ENCODE measurements around the gene DTHD1. TPM values are rescaled to one million over a fixed set of nuclear protein-coding genes. Genes with fewer than 3 reads are reported as not detected.

DTHD1 gene
- total RNA-seq, 4 donors from 2014 or later = 0.26 to 0.66 TPM; not detected in 2

- Histone ChIP-seq H3K9me3 (no peaks in the 10 kb centered on the region), H3K27me3 (peaks cover 0 to 5% (median 0%) of the 10 kb centered on the region in 4 donors), H3K4me1 (no peaks in the 10 kb centered on the region), H3K36me3 (no peaks in the 10 kb centered on the region), H3K4me3 (no peak overlapping the region), H3K27ac (replicated peaks in 1 of 4) (no peak overlapping the region)
- WGBS = 80% methylated on average over 6 of the region's 6 CpGs
- TF ChIP-seq POLR2AphosphoS5 (IDR thresholded peaks at IDR 0.05) (no peak), POLR2A (IDR thresholded peaks at IDR 0.05; ENCODE audit: low read depth) (no peak), EP300 (IDR thresholded peaks at IDR 0.05) (no peak)
- TF ChIP-seq, protein P1, sequence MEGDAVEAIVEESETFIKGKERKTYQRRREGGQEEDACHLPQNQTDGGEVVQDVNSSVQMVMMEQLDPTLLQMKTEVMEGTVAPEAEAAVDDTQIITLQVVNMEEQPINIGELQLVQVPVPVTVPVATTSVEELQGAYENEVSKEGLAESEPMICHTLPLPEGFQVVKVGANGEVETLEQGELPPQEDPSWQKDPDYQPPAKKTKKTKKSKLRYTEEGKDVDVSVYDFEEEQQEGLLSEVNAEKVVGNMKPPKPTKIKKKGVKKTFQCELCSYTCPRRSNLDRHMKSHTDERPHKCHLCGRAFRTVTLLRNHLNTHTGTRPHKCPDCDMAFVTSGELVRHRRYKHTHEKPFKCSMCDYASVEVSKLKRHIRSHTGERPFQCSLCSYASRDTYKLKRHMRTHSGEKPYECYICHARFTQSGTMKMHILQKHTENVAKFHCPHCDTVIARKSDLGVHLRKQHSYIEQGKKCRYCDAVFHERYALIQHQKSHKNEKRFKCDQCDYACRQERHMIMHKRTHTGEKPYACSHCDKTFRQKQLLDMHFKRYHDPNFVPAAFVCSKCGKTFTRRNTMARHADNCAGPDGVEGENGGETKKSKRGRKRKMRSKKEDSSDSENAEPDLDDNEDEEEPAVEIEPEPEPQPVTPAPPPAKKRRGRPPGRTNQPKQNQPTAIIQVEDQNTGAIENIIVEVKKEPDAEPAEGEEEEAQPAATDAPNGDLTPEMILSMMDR (IDR thresholded peaks at IDR 0.05) = no peak
- intact Hi-C loops (cut with DNase I) = no loop called here
- no peak for DNase-seq (ENCODE audit: extremely low spot score)
Measured at GRCh38 chr4:36285784-36286480, 4.5 kb downstream of the DTHD1 start.

GRCh38 chr4:36286481-36286871 is 5.1 kb downstream of the DTHD1 start:
- no peak for DNase-seq (ENCODE audit: extremely low spot score)
- H3K9me3 ChIP-seq = no peaks in the 10 kb centered on the region
- no peak overlapping the region for H3K4me3 ChIP-seq
- 90% methylated on average over 4 of the region's 4 CpGs for WGBS
- H3K27ac ChIP-seq (replicated peaks in 1 of 4) = no peak overlapping the region
- H3K27me3 ChIP-seq = peaks cover 0 to 5% (median 0%) of the 10 kb centered on the region in 4 donors
- H3K36me3 ChIP-seq = no peaks in the 10 kb centered on the region
- H3K4me1 ChIP-seq = no peaks in the 10 kb centered on the region
- intact Hi-C loops (cut with DNase I) = no loop called here
- no peak for TF ChIP-seq POLR2A (IDR thresholded peaks at IDR 0.05; ENCODE audit: low read depth)
- TF ChIP-seq EP300 (IDR thresholded peaks at IDR 0.05) = no peak
- TF ChIP-seq, protein P1 (IDR thresholded peaks at IDR 0.05) = no peak
- no peak for TF ChIP-seq POLR2AphosphoS5 (IDR thresholded peaks at IDR 0.05)

- 45% methylated on average over 2 of the region's 2 CpGs for WGBS
- intact Hi-C loops (cut with DNase I) = no loop called here
- Histone ChIP-seq H3K36me3 (no peaks in the 10 kb centered on the region), H3K27ac (replicated peaks in 1 of 4) (no peak overlapping the region), H3K27me3 (no peaks in the 10 kb centered on the region), H3K9me3 (no peaks in the 10 kb centered on the region), H3K4me3 (no peak overlapping the region), H3K4me1 (no peaks in the 10 kb centered on the region)
- no peak for DNase-seq (ENCODE audit: extremely low spot score)
- TF ChIP-seq POLR2AphosphoS5 (IDR thresholded peaks at IDR 0.05) = no peak
- no peak for TF ChIP-seq EP300 (IDR thresholded peaks at IDR 0.05)
- TF ChIP-seq, protein P1 (IDR thresholded peaks at IDR 0.05) = no peak
- no peak for TF ChIP-seq POLR2A (IDR thresholded peaks at IDR 0.05; ENCODE audit: low read depth)
Measured at GRCh38 chr4:36288731-36289426, 7.5 kb downstream of the DTHD1 start.

DNA sequence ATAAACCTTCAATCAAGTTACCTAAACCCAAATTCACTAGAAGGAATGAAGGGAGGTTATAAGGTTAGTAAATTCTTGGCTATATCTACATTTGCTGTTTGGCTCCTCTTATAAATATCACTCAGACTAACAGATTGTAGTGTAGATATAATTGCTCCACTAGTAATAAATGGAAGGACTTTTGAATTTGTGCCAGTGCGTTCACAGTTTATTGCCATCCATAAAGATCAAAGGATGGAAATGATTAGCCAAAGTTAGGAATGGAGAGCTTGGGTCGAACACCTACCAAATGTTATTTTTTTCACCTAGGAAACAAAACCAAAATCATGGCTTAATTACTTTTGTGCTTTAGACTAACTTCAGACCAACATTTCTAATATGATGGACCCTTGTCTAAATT is 9.2 kb downstream of the DTHD1 start:
- intact Hi-C loops (cut with DNase I) = no loop called here
- no peaks in the 10 kb centered on the region for H3K27me3 ChIP-seq
- H3K9me3 ChIP-seq = no peaks in the 10 kb centered on the region
- 89% methylated on average over 2 of the region's 2 CpGs for WGBS
- no peak overlapping the region for H3K4me3 ChIP-seq
- H3K27ac ChIP-seq (replicated peaks in 1 of 4) = no peak overlapping the region
- DNase-seq (ENCODE audit: extremely low spot score) = no peak
- no peaks in the 10 kb centered on the region for H3K4me1 ChIP-seq
- no peaks in the 10 kb centered on the region for H3K36me3 ChIP-seq
- TF ChIP-seq EP300 (IDR thresholded peaks at IDR 0.05) (no peak), POLR2AphosphoS5 (IDR thresholded peaks at IDR 0.05) (no peak), POLR2A (IDR thresholded peaks at IDR 0.05; ENCODE audit: low read depth) (no peak)
- TF ChIP-seq, protein P1 (IDR thresholded peaks at IDR 0.05) = no peak

Data from esophagus muscularis mucosa (tissue), 4 donors.